GM18508 (cell line): ENCODE measurements around the gene PPL.
"Not testable (repeated sequence)": the region's sequence is repeated elsewhere in the genome, so short reads cannot be mapped to it uniquely, and the experiment has no call there.

Experiments used
- ATAC-seq: cut with Tn5 transposase; IDR thresholded peaks from one replicate; pipeline ENCODE4 v1.9.1; 2021; ENCODE audit warnings: moderate number of reproducible peaks; ENCODE audit not compliant: insufficient read depth, unreplicated experiment

Gene PPL

GRCh38 chr16:4958510-4959438, 21.8 kb upstream of the PPL start:
- ATAC-seq = no peak

GRCh38 chr16:4957720-4958509, 21.0 kb upstream of the PPL start, which contains the start of gene SEC14L5:
SEC14L5 (plus strand) TSS chr16:4958330; CDS start chr16:4959324, 994 bp downstream.
- ATAC-seq = no peak

GRCh38 chr16:4957420-4957719, 20.4 kb upstream of the PPL start:
- no peak for ATAC-seq

GRCh38 chr16:4954714-4955113, 17.8 kb upstream of the PPL start:
- no peak for ATAC-seq

GRCh38 chr16:4951583-4951982, 14.6 kb upstream of the PPL start:
- not testable (repeated sequence) for ATAC-seq

GRCh38 chr16:4949986-4950385, 13.0 kb upstream of the PPL start:
- ATAC-seq = no peak

GRCh38 chr16:4948903-4949766, 12.2 kb upstream of the PPL start:
- no peak for ATAC-seq

GRCh38 chr16:4947722-4948503, 11.0 kb upstream of the PPL start:
- ATAC-seq = no peak

- ATAC-seq = no peak
These were observed 10.0 kb upstream of the PPL start for GRCh38 chr16:4946917-4947316.

- ATAC-seq = no peak
These were observed 8.9 kb upstream of the PPL start for GRCh38 chr16:4945560-4946502.

GRCh38 chr16:4944333-4945281, 7.7 kb upstream of the PPL start:
- ATAC-seq = no peak

- ATAC-seq = no peak
These were observed 5.5 kb upstream of the PPL start for GRCh38 chr16:4942481-4942880.

- no peak for ATAC-seq
These were observed 3.8 kb upstream of the PPL start for GRCh38 chr16:4940719-4941118.

GRCh38 chr16:4938683-4939030, 1.7 kb upstream of the PPL start:
- ATAC-seq = no peak

- no peak for ATAC-seq
These were observed 1.1 kb upstream of the PPL start for GRCh38 chr16:4937782-4938682.

- no peak for ATAC-seq
These were observed 562 bp downstream of the PPL start for GRCh38 chr16:4936181-4936990.
